NCI-H1048 (cell line): ENCODE results near the gene RDH13.
A peak's percentile ranks its signal among the peaks of the same experiment; 100 is the strongest.
"Not testable (repeated sequence)": the region's sequence is repeated elsewhere in the genome, so short reads cannot be mapped to it uniquely, and the experiment has no call there.

Experiments
- DNase-seq: peaks from one replicate; lab custom pipeline; 2025; lab: John Stamatoyannopoulos, UW

The RDH13 gene

GRCh38 chr19:55014714-55015113, 48.2 kb downstream of the RDH13 start:
- no peak for DNase-seq

GRCh38 chr19:55013596-55013995, 49.4 kb downstream of the RDH13 start:
- DNase-seq: no peak

DNA sequence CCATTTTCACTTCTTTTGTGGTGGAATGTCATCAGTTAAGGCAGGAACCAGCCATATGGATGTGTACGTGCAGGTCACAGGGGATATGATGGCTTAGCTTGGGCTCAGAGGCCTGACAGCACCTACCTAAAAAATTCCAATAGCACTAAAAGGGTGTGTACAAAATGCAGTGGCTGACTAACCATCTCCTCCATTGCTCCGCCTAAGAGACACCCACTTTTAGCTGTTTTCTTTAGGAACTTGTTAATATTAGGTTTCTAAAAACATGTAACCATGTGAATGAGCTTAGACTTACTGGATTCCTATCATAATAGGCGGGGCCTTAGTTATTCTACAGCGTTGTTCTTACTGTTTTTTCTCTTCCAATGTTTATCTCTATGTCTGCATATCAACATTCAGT, 50.6 kb downstream of the RDH13 start:
- DNase-seq: no peak

DNA sequence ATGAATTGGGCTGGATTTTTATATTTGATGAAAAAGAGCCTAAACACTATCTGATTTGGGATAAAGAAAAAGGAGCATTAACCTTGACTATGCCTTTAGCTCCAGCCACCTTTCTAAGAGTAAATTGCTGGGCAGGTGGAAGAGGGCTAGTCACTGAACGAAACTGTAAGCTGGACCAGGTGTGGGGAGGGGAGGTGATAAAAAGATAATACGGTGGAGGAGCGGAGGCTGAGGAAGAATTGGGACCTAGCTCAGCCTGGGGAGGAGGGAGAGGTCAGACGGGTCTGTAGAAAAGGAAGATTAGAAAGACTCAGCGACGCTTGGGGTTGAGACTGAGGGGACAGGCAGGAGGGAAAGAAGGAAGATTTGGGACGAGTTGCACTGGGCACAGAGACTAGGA, 52.4 kb downstream of the RDH13 start:
- DNase-seq: not testable (repeated sequence)

DNA sequence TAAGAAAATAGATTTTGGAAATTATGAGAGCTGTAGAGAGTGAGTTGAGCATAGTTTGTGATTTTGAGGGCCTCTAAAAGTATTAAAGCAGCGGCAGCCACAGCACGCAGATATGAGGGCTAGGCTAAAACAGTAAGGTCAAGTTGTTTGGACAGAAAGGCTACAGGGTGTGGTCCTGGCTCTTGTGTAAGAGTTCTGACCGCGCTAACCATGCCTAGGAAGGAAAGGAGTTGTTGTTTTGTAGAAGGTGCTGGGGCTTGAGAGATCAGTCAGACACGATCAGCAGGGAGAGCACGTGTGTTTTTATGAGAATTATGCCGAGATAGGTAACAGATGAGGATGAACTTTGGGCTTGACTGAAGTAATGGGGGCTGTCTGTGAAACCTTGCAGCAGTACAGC, 54.2 kb downstream of the RDH13 start:
- DNase-seq: not testable (repeated sequence)

DNA sequence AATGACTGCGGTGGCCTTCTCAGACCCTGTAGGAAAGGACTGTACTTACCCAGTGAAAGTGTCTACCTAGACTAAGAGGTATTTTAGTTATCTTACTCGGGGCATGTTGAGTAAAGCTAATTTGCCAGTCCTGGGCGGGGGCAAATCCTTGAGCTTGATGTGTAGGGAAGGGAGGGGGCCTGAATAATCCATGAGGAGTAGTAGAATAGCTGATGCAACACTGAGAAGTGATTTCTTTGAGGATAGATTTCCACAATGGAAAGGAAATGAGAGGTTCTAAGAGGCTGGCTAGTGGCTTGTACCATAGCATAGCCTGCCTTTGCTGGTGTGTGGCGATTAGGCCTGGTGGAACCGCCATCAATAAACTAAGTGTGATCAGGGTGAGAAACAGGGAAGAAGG, 54.8 kb downstream of the RDH13 start:
- not testable (repeated sequence) for DNase-seq

DNA sequence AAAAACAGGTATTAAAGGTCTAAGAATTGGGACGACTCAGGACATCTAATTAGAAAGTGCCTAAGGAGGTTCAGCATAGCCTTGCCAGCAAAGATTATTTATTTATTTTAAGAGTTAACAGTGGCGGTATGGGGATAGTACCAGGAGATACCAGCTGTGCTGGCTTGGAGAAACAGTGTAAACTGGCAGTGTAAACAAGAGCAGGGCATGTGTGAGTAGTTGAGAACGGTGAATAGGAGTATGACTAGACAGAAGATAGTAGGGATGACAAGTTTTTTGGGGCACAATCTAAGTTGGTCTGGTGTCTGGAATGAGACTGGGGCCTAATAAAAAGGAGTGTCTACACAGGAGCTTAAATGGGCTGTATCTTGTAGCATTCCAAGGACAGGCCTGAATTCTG, 55.4 kb downstream of the RDH13 start:
- not testable (repeated sequence) for DNase-seq

DNA sequence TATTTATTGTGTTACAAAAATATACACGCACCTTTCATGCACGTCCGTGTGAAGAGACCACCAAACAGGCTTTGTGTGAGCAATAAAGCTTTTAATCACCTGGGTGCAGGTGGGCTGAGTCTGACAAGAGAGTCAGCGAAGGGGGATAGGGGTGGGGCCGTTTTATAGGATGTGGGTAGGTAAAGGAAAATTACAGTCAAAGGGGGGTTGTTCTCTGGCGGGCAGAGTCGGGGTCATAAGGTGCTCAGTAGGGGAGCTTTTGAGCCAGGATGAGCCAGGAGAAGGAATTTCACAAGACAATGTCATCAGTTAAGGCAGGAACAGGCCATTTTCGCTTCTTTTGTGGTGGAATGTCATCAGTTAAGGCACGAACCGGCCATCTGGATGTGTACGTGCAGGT, 56.2 kb downstream of the RDH13 start:
- DNase-seq: not testable (repeated sequence)

GRCh38 chr19:55005684-55006488, 57.1 kb downstream of the RDH13 start:
- DNase-seq: peak; percentile 58

- no peak for DNase-seq
Observed at GRCh38 chr19:55000761-55001160, 62.2 kb downstream of the RDH13 start.

GRCh38 chr19:54998751-54999239, 64.2 kb downstream of the RDH13 start:
- not testable (repeated sequence) for DNase-seq

GRCh38 chr19:54995561-54995960, 67.4 kb downstream of the RDH13 start:
- DNase-seq: no peak
